ENCODE measurements around the gene HPDL. TPM values are rescaled to one million over a fixed set of nuclear protein-coding genes. Genes with fewer than 3 reads are reported as not detected.

The HPDL gene
- 10.5 and 11.8 TPM in 2 replicates for total RNA-seq (2013; cell fraction: nucleolus; rRNA removed)
- 61.0 and 75.5 TPM in 2 replicates for total RNA-seq (2014; rRNA removed)
- total RNA-seq (2014; rRNA removed; fragmentation: Illumina TruSeq; extraction: Trizol), result 11.5 and 14.4 TPM in 2 replicates
- total RNA-seq (2021), result 54.6 and 60.2 TPM in 2 replicates
- polyA plus RNA-seq (2011; ENCODE audit: low read depth), result 4.0 TPM
- 0.89 and 3.4 TPM in 2 replicates for polyA plus RNA-seq (2011; rRNA removed)
- 4.1 and 9.4 TPM in 2 replicates for polyA plus RNA-seq (2011; cell fraction: cytosol; rRNA removed)
- polyA plus RNA-seq (2011; cell fraction: nucleus; rRNA removed), result 10.7 and 15.0 TPM in 2 replicates
- polyA plus RNA-seq (2012), result 10.4 and 12.2 TPM in 2 replicates
- polyA plus RNA-seq (2014; fragmentation: Illumina TruSeq; extraction: Trizol), result 3.4 and 9.1 TPM in 2 replicates
- polyA plus RNA-seq (2014; fragmentation: Nextera tagmentation; extraction: Ambion mirVana), result 1 to 10 TPM; 1.3 to 3.6 TPM
- polyA plus RNA-seq (2014; rRNA removed), result 49.2 and 60.4 TPM in 2 replicates
- polyA plus RNA-seq (2016; fragmentation: Nextera tagmentation; extraction: Ambion mirVana), result 10 to 100 TPM; 55.0 to 57.9 TPM
- polyA minus RNA-seq (2011; rRNA and poly(A)+ RNA removed), result 2.0 and 4.4 TPM in 2 replicates
- polyA minus RNA-seq (2011; cell fraction: cytosol; rRNA and poly(A)+ RNA removed), result 4.5 and 5.7 TPM in 2 replicates
- 6.6 and 13.0 TPM in 2 replicates for polyA minus RNA-seq (2011; cell fraction: nucleus; rRNA and poly(A)+ RNA removed)
- percentile 48 among the genes with signal in this experiment for Bru-seq, nascent RNA
- BruChase-seq, experiment 1, labeled RNA remaining after a 6-hour chase, result percentile 34 among the genes with signal in this experiment
- BruChase-seq, experiment 2, labeled RNA remaining after a 2-hour chase, result percentile 47 among the genes with signal in this experiment
- long read RNA-seq, experiment 1, transcript HPDL-201 (1 exons, 1,629 nt), result major isoform, 13 of 13 reads
- long read RNA-seq, experiment 1, partial matches to known transcripts, result 0 of 13 reads
- long read RNA-seq, experiment 1, other reads (novel, unspliced or antisense), result 0 of 13 reads
- long read RNA-seq, experiment 2, transcript HPDL-201 (1 exons, 1,629 nt), result major isoform, 5 of 5 reads
- long read RNA-seq, experiment 2, partial matches to known transcripts, result 0 of 5 reads
- long read RNA-seq, experiment 2, other reads (novel, unspliced or antisense), result 0 of 5 reads

GRCh38 chr1:45326627-45327623 lies at the start of gene HPDL:
TSS of gene HPDL (plus strand) at chr1:45326895. CDS start at chr1:45327149, 254 bp downstream.
- BruUV-seq (replicated peaks), result TSS peak; percentile 90
- in situ Hi-C loops (cut with MboI) (no loop called here), intact Hi-C loops (cut with micrococcal nuclease; ENCODE audit: unreplicated experiment) (loop anchor here (1.0 kb wide), 1 partner anchor 23 kb away; no protein-coding TSS in a partner anchor)
- ChIA-PET RAD21 (ENCODE audit: unreplicated experiment) (interaction anchor here (0.6 to 1.8 kb wide), 7 partner anchors 13 to 314 kb away, joined by 3 to 12 read pairs (median 6); partner anchors contain the start of genes MUTYH, TESK2 and TOE1), CTCF (interaction anchor here (0.6 to 5.8 kb wide), 6 partner anchors 12 to 165 kb away, joined by 3 to 42 read pairs (median 6); partner anchors contain the start of genes MUTYH, TESK2 and TOE1), SMC1A (ENCODE audit: uncharacterized antibody, unreplicated experiment) (interaction anchor here (1.6 to 9.2 kb wide), 4 partner anchors 14 to 166 kb away, joined by 6 to 57 read pairs (median 28); partner anchors contain the start of genes MUTYH and TOE1), POLR2A (interaction anchor here (0.8 to 5.8 kb wide), 3 partner anchors 12 to 23 kb away, joined by 4 to 45 read pairs (median 5); partner anchors contain the start of genes MUTYH and TOE1)
- no peaks in the 10 kb centered on the region for H3K27me3 ChIP-seq (replicated peaks in 1 of 2; ENCODE audit: control insufficient read depth in 2 of 2, insufficient read depth in 2 of 2, low read length in 1 of 2)
- DNase-seq (ENCODE audit: low read depth, low spot score), result no peak
- H3K27ac ChIP-seq (ENCODE audit: control insufficient read depth, insufficient read depth), result peak within 1 kb of the TSS; percentile 80
- 4% methylated on average over 92 of the region's 96 CpGs for WGBS (ENCODE audit: insufficient coverage, insufficient replicate concordance, low lambda C conversion rate, missing lambda C conversion rate)
- no peak for FAIRE-seq
- peak; percentile 89 for ATAC-seq
- peak within 1 kb of the TSS; percentile 82 for H3K4me3 ChIP-seq
- peak within 1 kb of the TSS; percentile 76 for H2AFZ ChIP-seq (ENCODE audit: control insufficient read depth, low read depth, low read length)
- no peaks in the 10 kb centered on the region for H4K20me1 ChIP-seq (ENCODE audit: control insufficient read depth, insufficient read depth)
- peaks cover 22% of the 10 kb centered on the region for H3K79me2 ChIP-seq (ENCODE audit: control insufficient read depth, insufficient read depth, low read length)
- H3K4me2 ChIP-seq (ENCODE audit: control insufficient read depth, insufficient read depth), result peak within 1 kb of the TSS; percentile 94
- H3K9me3 ChIP-seq (replicated peaks; ENCODE audit: control insufficient read depth, insufficient read depth, low read length), result no peaks in the 10 kb centered on the region
- H3K9ac ChIP-seq (ENCODE audit: control insufficient read depth, insufficient read depth, low read length), result peak within 1 kb of the TSS; percentile 81
- H3K36me3 ChIP-seq (ENCODE audit: control insufficient read depth in 2 of 2, insufficient read depth in 2 of 2, low read length in 1 of 2), result peaks cover 0 to 3% of the 10 kb centered on the region in 2 experiments; a peak in 2 of 4 replicates
- peaks cover 16% of the 10 kb centered on the region; the same call in 1 of the 2 replicates for H3K4me1 ChIP-seq (ENCODE audit: control insufficient read depth, insufficient read depth, low read length)
- no peak for TF ChIP-seq SMAD1 (IDR thresholded peaks at IDR 0.05; ENCODE audit: low read depth, partially characterized antibody)
- TF ChIP-seq GATAD2B (conservative IDR thresholded peaks at IDR 0.05; ENCODE audit: low read depth), result 0 out of 2 replicates have a peak, but pooled peaks have one; percentile 31
- peak; percentile 83 for TF ChIP-seq POLR2AphosphoS5 (IDR thresholded peaks at IDR 0.05; ENCODE audit: low read length)
- TF ChIP-seq SMAD5 (IDR thresholded peaks at IDR 0.05; ENCODE audit: low read depth), result peak; percentile 79
- TF ChIP-seq RAD21 (IDR thresholded peaks at IDR 0.05; ENCODE audit: insufficient read depth, low read depth, low read length), result no peak
- 0 out of 6 replicates have a peak, but pooled peaks of 1 of the 3 experiments have one; percentile 5 for TF ChIP-seq CTCF (IDR thresholded peaks at IDR 0.05 in 2 of 3, conservative IDR thresholded peaks at IDR 0.05 in 1 of 3; ENCODE audit: control insufficient read depth in 2 of 3, extremely low read depth in 1 of 3, insufficient read depth in 1 of 3, low read depth in 3 of 3, low read length in 3 of 3)
- TF ChIP-seq TCF7 (IDR thresholded peaks at IDR 0.05; ENCODE audit: borderline replicate concordance), result no peak
- TF ChIP-seq POLR2A (IDR thresholded peaks at IDR 0.05; ENCODE audit: low read depth, low read length), result peak; percentile 91
- no peak for TF ChIP-seq ZNF384 (IDR thresholded peaks at IDR 0.05; ENCODE audit: borderline replicate concordance, low read depth, low read length)
- peak; percentile 46 for TF ChIP-seq MAX (IDR thresholded peaks at IDR 0.05; ENCODE audit: low read depth, low read length)
- TF ChIP-seq ZBTB33 (IDR thresholded peaks at IDR 0.05), result no peak
- peak in 1 of 2 experiments; percentile 51; a peak in 1 of 3 replicates for TF ChIP-seq EGR1 (IDR thresholded peaks at IDR 0.05; ENCODE audit: borderline replicate concordance in 1 of 2, low read depth in 2 of 2, low read length in 2 of 2)
- peak; percentile 37 for TF ChIP-seq RUNX3 (IDR thresholded peaks at IDR 0.05; ENCODE audit: low read length)
